GM13977 (cell line): ENCODE data around the gene HBZ.
A peak's percentile ranks its signal among the peaks of the same experiment; 100 is the strongest.

Experiments
- DNase-seq: peaks from one replicate; pipeline ENCODE4 v3.0.0; 2012; ENCODE audit warnings: low spot score
- CTCF ChIP-seq: IDR thresholded peaks from 2 replicates; pipeline ENCODE4 v1.5.1; 2012; ENCODE audit warnings: mild to moderate bottlenecking, control low read depth; ENCODE audit not compliant: insufficient read depth; ENCODE audit errors: extremely low read depth, missing control alignments
- in situ Hi-C: fragments of 300-500 bp; cut with MboI; formaldehyde crosslinking; loops from one replicate; pipeline ENCODE4 v1.12.0; 2022; ENCODE audit warnings: low sequenced_read_pairs, low pct_unique_long_range_greater_than_20kb, mixed read lengths, inconsistent platforms; ENCODE audit not compliant: unreplicated experiment

HBZ gene

GRCh38 chr16:114327-114726, 38.1 kb upstream of the HBZ start:
- in situ Hi-C loops = no loop called here
- no peak for DNase-seq
- TF ChIP-seq CTCF = no peak

GRCh38 chr16:116015-116414, 36.4 kb upstream of the HBZ start:
- TF ChIP-seq CTCF = no peak
- in situ Hi-C loops = no loop called here
- no peak for DNase-seq

- in situ Hi-C loops = no loop called here
- TF ChIP-seq CTCF = peak; percentile 77
- peak; percentile 70 for DNase-seq
Observed at GRCh38 chr16:117379-118365, 34.8 kb upstream of the HBZ start.

- TF ChIP-seq CTCF = no peak
- no peak for DNase-seq
- in situ Hi-C loops = no loop called here
Observed at GRCh38 chr16:118857-119256, 33.6 kb upstream of the HBZ start.

GRCh38 chr16:119295-119694, 33.1 kb upstream of the HBZ start:
- DNase-seq = no peak
- no peak for TF ChIP-seq CTCF
- in situ Hi-C loops = no loop called here

- DNase-seq = no peak
- in situ Hi-C loops = no loop called here
Observed at GRCh38 chr16:119835-120491, 32.5 kb upstream of the HBZ start.

More at GRCh38 chr16:119835-120491, 32.5 kb upstream of the HBZ start:
- TF ChIP-seq CTCF = no peak
